K562 (cell line): ENCODE data around the gene BRD4.

Source experiments
- CTCF ChIP-seq, 3 experiments: IDR thresholded peaks in 2 of 3; conservative IDR thresholded peaks in 1 of 3; 2 replicates each; pipeline ENCODE4 v1.5.1; 2011 to 2012; ENCODE audit warnings: low read length in 3 of 3, mild to moderate bottlenecking in 3 of 3, control low read depth in 2 of 3, improper control_type of control experiment in 1 of 3, inconsistent platforms in 1 of 3, low read depth in 1 of 3, mixed read lengths in 1 of 3, moderate library complexity in 1 of 3; ENCODE audit not compliant: insufficient read depth in 2 of 3
- HMG20A ChIP-seq: fragments of 450-650 bp; formaldehyde crosslinking; conservative IDR thresholded peaks from 2 replicates; pipeline ENCODE4 v1.4.0; 2020; ENCODE audit warnings: mild to moderate bottlenecking, mixed read lengths
- TEAD1 ChIP-seq, 2 experiments: fragments of 450-650 bp in 1 of 2; sonication (generic) in 1 of 2; formaldehyde crosslinking; IDR thresholded peaks; 2 replicates each; pipeline versions ENCODE4 v1.4.0 to v1.8.0; 2020 to 2022; ENCODE audit warnings: mild to moderate bottlenecking in 2 of 2, missing genetic modification reagents in 1 of 2
- TEAD4 ChIP-seq, 2 experiments: sonication (generic) in 1 of 2; formaldehyde crosslinking in 1 of 2; IDR thresholded peaks; 2 replicates each; pipeline versions ENCODE4 v1.6.1 to v1.8.0; 2012 to 2022; ENCODE audit warnings: borderline replicate concordance in 1 of 2, inconsistent platforms in 1 of 2, low read length in 1 of 2, mild to moderate bottlenecking in 1 of 2, missing genetic modification reagents in 1 of 2
- ZBED1 ChIP-seq: IDR thresholded peaks from 2 replicates; pipeline ENCODE4 v1.6.1; 2014
- ZBTB7A ChIP-seq: IDR thresholded peaks from 2 replicates; pipeline ENCODE4 v1.6.1; 2011; ENCODE audit warnings: low read depth, mild to moderate bottlenecking, low read length, moderate library complexity, borderline replicate concordance; ENCODE audit not compliant: control insufficient read depth
- ZNF282 ChIP-seq: sonication (generic); formaldehyde crosslinking; IDR thresholded peaks from 2 replicates; pipeline ENCODE4 v1.8.1; 2023; ENCODE audit warnings: missing genetic modification reagents

GRCh38 chr19:15264933-15265206, 67.5 kb downstream of the BRD4 start:
- TF ChIP-seq ZNF282 (CRISPR knock-in tag) (no peak), CTCF (IDR thresholded peaks at IDR 0.05 in 2 of 3, conservative IDR thresholded peaks at IDR 0.05 in 1 of 3; ENCODE audit: insufficient read depth in 2 of 3, low read depth in 1 of 3, low read length in 3 of 3) (no peak), ZBTB7A (no peak), ZBED1 (no peak), HMG20A (CRISPR knock-in tag) (no peak), TEAD4 (IDR thresholded peaks at IDR 0.05; ENCODE audit: low read length) (no peak), TEAD4 (CRISPR knock-in tag; IDR thresholded peaks at IDR 0.05; ENCODE audit: borderline replicate concordance) (no peak), TEAD1 (CRISPR knock-in tag; IDR thresholded peaks at IDR 0.05) (no peak)
